ENCODE results near the gene STAM2.

Gene STAM2

DNA sequence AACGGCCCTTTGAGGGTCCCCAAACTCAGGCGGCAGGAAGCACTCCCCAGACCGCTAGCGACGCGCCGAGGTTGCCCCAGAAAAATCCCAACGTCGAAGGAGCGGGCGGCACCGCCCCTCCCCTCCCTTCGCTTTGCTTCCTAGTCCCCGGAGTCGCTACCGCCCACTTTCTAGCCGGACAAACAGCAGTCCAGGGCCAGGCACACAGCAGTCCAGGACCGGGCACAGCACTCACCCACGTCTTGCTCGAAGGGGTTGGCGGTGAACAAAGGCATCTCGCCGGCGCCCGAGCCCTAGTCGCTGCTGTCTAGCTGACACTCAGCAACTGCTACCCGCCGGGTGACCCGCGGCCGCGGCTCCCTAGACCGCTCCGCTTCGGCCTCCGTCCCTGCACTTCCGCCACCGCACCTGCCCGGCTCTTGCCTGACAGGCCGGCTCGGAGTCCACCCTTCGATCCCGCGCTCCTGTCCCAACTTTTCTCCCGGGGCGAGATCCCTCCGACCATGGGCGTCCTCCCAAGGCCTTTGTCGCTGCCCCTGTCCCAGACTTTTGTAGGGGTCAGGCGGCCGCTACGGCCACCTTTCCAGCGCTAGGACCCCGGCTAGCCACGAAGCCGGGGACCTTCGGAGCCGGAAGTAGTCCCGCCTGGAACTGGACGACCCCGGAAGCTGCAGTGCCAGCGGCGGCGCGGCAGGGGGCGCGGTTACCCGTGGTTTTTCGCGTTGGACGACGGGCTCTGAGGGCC lies at the start of gene STAM2:
STAM2 (minus strand) TSS at position 396 of the 745 bp plus-strand sequence; CDS start at position 275, 121 bp downstream.
- Histone ChIP-seq H3K4me3 (ENCODE audit: insufficient read length, low read depth) (peak within 1 kb of the TSS; percentile 98), H3K9me3 (ENCODE audit: insufficient read depth, low read length) (no peaks in the 10 kb centered on the region), H3K27me3 (ENCODE audit: insufficient read depth, insufficient read length) (no peaks in the 10 kb centered on the region), H3K9ac (ENCODE audit: insufficient read length, low read depth) (peak within 1 kb of the TSS; percentile 99), H3K4me1 (ENCODE audit: insufficient read depth, insufficient read length) (no peaks in the 10 kb centered on the region), H3K36me3 (ENCODE audit: insufficient read depth, insufficient read length, low read length) (no peaks in the 10 kb centered on the region)
- DNase-seq (ENCODE audit: low read depth, low spot score) = peak; percentile 84
- TF ChIP-seq YY1 (IDR thresholded peaks at IDR 0.05; ENCODE audit: insufficient read depth, insufficient read length) = no peak
- TF ChIP-seq ZNF274 (IDR thresholded peaks at IDR 0.05; ENCODE audit: low read depth, low read length) = no peak
- no peak for TF ChIP-seq SUZ12 (IDR thresholded peaks at IDR 0.05; ENCODE audit: extremely low read depth, insufficient read depth, insufficient read length)

DNA sequence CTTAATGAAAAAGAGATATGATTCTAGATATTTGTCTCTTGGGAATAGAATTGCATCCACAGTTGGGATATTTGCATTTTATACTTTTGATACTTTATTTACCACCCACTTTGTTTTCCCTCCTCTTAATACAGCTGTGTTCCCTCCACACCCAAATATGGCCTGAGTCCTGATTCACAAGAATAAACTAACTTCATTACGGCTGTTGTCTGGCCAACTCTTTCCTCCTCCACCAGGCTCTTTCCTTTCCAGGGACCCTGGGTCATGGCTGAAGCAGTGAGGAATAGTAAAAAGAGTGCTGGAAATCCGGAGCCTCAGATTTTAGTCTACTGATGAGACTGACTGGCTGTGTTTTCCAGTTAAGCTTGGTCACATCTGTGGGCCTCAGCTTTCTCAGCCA lies 48.4 kb upstream of the STAM2 start:
- TF ChIP-seq ZNF274 (IDR thresholded peaks at IDR 0.05; ENCODE audit: low read depth, low read length) (no peak), YY1 (IDR thresholded peaks at IDR 0.05; ENCODE audit: insufficient read depth, insufficient read length) (no peak), SUZ12 (IDR thresholded peaks at IDR 0.05; ENCODE audit: extremely low read depth, insufficient read depth, insufficient read length) (no peak)
- no peaks in the 10 kb centered on the region for H3K36me3 ChIP-seq (ENCODE audit: insufficient read depth, insufficient read length, low read length)

DNA sequence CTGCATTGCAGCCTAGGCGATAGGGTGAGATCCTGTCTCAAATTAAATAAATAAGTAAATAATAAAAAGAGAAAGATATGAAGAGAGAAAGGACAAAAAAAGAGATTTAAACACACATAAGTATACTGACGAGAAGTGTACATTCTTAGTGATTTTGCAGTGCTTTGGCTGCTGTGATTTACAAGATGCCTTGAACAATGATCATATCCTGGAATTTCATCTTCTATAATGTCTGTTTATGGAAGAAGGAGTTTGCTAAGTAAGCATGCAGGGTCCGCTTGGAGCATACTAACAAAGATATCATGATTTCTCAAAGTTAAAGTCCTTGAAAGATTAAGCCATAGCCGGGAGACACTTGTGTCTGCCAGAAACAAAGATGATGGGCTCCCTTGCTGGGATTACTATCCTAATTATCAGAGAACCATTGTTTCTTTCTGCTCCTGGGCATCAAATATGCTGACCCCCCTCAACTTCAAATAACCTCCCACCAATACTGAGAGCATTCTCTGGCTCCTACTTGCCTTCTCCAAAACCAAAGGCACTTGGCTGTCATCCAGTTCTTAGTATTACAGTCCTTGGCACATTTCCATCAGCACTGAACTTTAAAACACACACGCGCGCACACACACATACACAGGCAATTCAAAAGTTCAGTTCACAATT lies 47.5 kb upstream of the STAM2 start:
- Histone ChIP-seq H3K9me3 (ENCODE audit: insufficient read depth, low read length) (no peaks in the 10 kb centered on the region), H3K27me3 (ENCODE audit: insufficient read depth, insufficient read length) (no peaks in the 10 kb centered on the region), H3K4me1 (ENCODE audit: insufficient read depth, insufficient read length) (no peaks in the 10 kb centered on the region), H3K4me3 (ENCODE audit: insufficient read length, low read depth) (no peak overlapping the region), H3K36me3 (ENCODE audit: insufficient read depth, insufficient read length, low read length) (no peaks in the 10 kb centered on the region), H3K9ac (ENCODE audit: insufficient read length, low read depth) (no peak overlapping the region)
- no peak for DNase-seq (ENCODE audit: low read depth, low spot score)
- no peak for TF ChIP-seq YY1 (IDR thresholded peaks at IDR 0.05; ENCODE audit: insufficient read depth, insufficient read length)

More for the DNA sequence above, 48.4 kb upstream of the STAM2 start:
- Histone ChIP-seq H3K4me3 (ENCODE audit: insufficient read length, low read depth) (no peak overlapping the region), H3K9me3 (ENCODE audit: insufficient read depth, low read length) (no peaks in the 10 kb centered on the region), H3K4me1 (ENCODE audit: insufficient read depth, insufficient read length) (no peaks in the 10 kb centered on the region), H3K9ac (ENCODE audit: insufficient read length, low read depth) (no peak overlapping the region), H3K27me3 (ENCODE audit: insufficient read depth, insufficient read length) (no peaks in the 10 kb centered on the region)
- no peak for DNase-seq (ENCODE audit: low read depth, low spot score)

DNA sequence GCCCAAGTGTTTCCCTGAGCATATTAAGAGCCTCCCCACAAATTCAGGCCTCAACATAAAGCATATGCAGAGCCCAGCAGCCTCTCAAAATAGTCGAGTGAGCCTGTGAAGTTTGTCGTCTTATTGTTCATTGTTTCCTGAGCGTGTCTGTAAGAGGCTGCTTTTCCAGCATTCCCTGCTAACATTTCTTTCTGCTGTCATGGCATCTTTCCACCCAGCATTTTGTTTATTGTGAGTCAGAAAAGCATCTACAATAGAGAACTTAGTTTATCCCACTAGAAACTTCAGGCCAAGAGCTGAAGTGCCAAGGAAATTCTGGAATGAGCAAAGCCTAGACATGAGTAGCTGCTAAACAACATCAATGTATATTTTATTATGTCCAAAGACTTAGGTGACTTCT lies 46.3 kb upstream of the STAM2 start:
- no peaks in the 10 kb centered on the region for H3K36me3 ChIP-seq (ENCODE audit: insufficient read depth, insufficient read length, low read length)
- H3K27me3 ChIP-seq (ENCODE audit: insufficient read depth, insufficient read length) = no peaks in the 10 kb centered on the region
- H3K9me3 ChIP-seq (ENCODE audit: insufficient read depth, low read length) = no peaks in the 10 kb centered on the region
- H3K4me1 ChIP-seq (ENCODE audit: insufficient read depth, insufficient read length) = no peaks in the 10 kb centered on the region
- H3K9ac ChIP-seq (ENCODE audit: insufficient read length, low read depth) = no peak overlapping the region
- H3K4me3 ChIP-seq (ENCODE audit: insufficient read length, low read depth) = no peak overlapping the region
- TF ChIP-seq YY1 (IDR thresholded peaks at IDR 0.05; ENCODE audit: insufficient read depth, insufficient read length) (no peak), SUZ12 (IDR thresholded peaks at IDR 0.05; ENCODE audit: extremely low read depth, insufficient read depth, insufficient read length) (no peak), ZNF274 (IDR thresholded peaks at IDR 0.05; ENCODE audit: low read depth, low read length) (no peak)
- DNase-seq (ENCODE audit: low read depth, low spot score) = no peak

DNA sequence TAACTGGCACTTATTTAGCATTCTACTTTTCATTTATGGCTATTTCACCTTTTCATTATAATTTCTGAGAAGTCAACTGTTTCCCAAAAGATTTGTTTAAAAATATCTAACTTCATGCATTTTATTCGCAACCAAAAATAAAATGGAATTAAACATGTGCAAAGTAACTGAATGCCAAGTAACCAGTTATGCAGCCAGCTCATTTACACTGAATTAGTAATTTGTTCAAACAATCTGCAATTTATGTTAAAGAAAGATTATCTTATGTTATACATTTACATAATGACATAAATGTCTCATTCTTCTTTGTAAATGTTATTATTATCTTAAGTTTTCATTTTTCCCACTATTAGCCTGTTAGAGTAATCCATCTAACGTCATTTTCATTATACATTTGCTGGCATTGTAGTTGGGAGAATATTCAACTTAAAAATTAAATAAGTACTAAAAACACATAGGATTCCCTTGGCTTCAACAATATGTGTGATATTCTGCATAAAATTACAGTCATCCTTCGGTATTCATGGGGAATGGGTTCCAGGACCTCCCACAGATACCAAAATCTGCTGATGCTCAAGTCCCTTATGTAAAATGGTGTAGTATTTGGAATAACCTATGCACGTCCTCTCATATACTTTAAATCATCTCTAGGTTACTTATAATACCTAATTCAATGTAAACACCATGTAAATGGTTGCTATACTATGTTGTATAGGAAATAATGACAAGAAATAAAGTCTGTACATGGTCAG lies 43.7 kb upstream of the STAM2 start:
- Histone ChIP-seq H3K4me3 (ENCODE audit: insufficient read length, low read depth) (no peak overlapping the region), H3K36me3 (ENCODE audit: insufficient read depth, insufficient read length, low read length) (no peaks in the 10 kb centered on the region), H3K4me1 (ENCODE audit: insufficient read depth, insufficient read length) (no peaks in the 10 kb centered on the region), H3K9me3 (ENCODE audit: insufficient read depth, low read length) (no peaks in the 10 kb centered on the region), H3K9ac (ENCODE audit: insufficient read length, low read depth) (no peak overlapping the region), H3K27me3 (ENCODE audit: insufficient read depth, insufficient read length) (no peaks in the 10 kb centered on the region)
- no peak for DNase-seq (ENCODE audit: low read depth, low spot score)
- no peak for TF ChIP-seq YY1 (IDR thresholded peaks at IDR 0.05; ENCODE audit: insufficient read depth, insufficient read length)

DNA sequence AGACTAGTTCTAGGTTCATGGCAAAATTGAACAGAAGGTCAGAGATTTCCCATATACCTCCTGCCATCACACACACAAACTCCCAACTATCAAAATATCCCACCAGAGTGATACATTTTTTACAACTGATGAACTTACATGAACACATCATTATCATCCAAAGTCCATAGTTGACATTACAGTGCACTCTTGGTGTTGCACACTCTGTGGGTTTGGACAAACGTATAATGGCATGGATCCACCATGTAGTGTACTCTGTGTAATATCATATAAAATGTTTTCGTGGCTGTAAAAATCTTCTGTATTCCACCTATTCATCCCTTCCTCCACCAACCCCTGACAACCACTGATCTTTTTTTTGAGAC lies 25.9 kb upstream of the STAM2 start:
- no peak overlapping the region for H3K4me3 ChIP-seq (ENCODE audit: insufficient read length, low read depth)
- no peak for TF ChIP-seq ZNF274 (IDR thresholded peaks at IDR 0.05; ENCODE audit: low read depth, low read length)
- no peak for TF ChIP-seq YY1 (IDR thresholded peaks at IDR 0.05; ENCODE audit: insufficient read depth, insufficient read length)
- no peak for TF ChIP-seq SUZ12 (IDR thresholded peaks at IDR 0.05; ENCODE audit: extremely low read depth, insufficient read depth, insufficient read length)
- H3K9me3 ChIP-seq (ENCODE audit: insufficient read depth, low read length) = peaks cover 9% of the 10 kb centered on the region; the same call in 1 of the 2 replicates
- no peaks in the 10 kb centered on the region for H3K4me1 ChIP-seq (ENCODE audit: insufficient read depth, insufficient read length)
- H3K9ac ChIP-seq (ENCODE audit: insufficient read length, low read depth) = no peak overlapping the region
- no peak for DNase-seq (ENCODE audit: low read depth, low spot score)
- H3K27me3 ChIP-seq (ENCODE audit: insufficient read depth, insufficient read length) = no peaks in the 10 kb centered on the region
- no peaks in the 10 kb centered on the region for H3K36me3 ChIP-seq (ENCODE audit: insufficient read depth, insufficient read length, low read length)

Data from NT2/D1 (cell line).